ENCODE measurements around the gene SCFD2.
A peak's percentile ranks its signal among the peaks of the same experiment; 100 is the strongest.

Gene SCFD2

GRCh38 chr4:52911684-52912294, 454.1 kb downstream of the SCFD2 start:
- peak; percentile 61 for DNase-seq

GRCh38 chr4:52910115-52910514, 455.7 kb downstream of the SCFD2 start:
- no peak for DNase-seq

GRCh38 chr4:52907510-52907909, 458.4 kb downstream of the SCFD2 start:
- no peak for DNase-seq

- DNase-seq, result no peak
Measured at GRCh38 chr4:52904421-52904820, 461.4 kb downstream of the SCFD2 start.

GRCh38 chr4:52903273-52903672, 462.6 kb downstream of the SCFD2 start:
- no peak for DNase-seq

GRCh38 chr4:52894443-52894842, 471.4 kb downstream of the SCFD2 start:
- no peak for DNase-seq

GRCh38 chr4:52892880-52893279, 473.0 kb downstream of the SCFD2 start:
- no peak for DNase-seq

GRCh38 chr4:52891743-52892142, 474.1 kb downstream of the SCFD2 start:
- no peak for DNase-seq

- no peak for DNase-seq
Measured at GRCh38 chr4:52890521-52890791, 475.4 kb downstream of the SCFD2 start.

- no peak for DNase-seq
Measured at GRCh38 chr4:52889778-52890520, 475.9 kb downstream of the SCFD2 start.

GRCh38 chr4:52889354-52889753, 476.5 kb downstream of the SCFD2 start:
- no peak for DNase-seq

GRCh38 chr4:52884994-52885393, 480.9 kb downstream of the SCFD2 start:
- no peak for DNase-seq

- DNase-seq, result no peak
Measured at GRCh38 chr4:52883707-52884669, 481.9 kb downstream of the SCFD2 start.

- DNase-seq, result no peak
Measured at GRCh38 chr4:52883183-52883621, 482.7 kb downstream of the SCFD2 start.

- DNase-seq, result no peak
Measured at GRCh38 chr4:52880994-52881393, 484.9 kb downstream of the SCFD2 start.

- DNase-seq, result no peak
Measured at GRCh38 chr4:52879471-52879870, 486.4 kb downstream of the SCFD2 start.

- no peak for DNase-seq
Measured at GRCh38 chr4:52877694-52878093, 488.2 kb downstream of the SCFD2 start.

GRCh38 chr4:52877036-52877435, 488.8 kb downstream of the SCFD2 start:
- DNase-seq, result no peak

GRCh38 chr4:52876069-52876468, 489.8 kb downstream of the SCFD2 start:
- DNase-seq, result no peak

GRCh38 chr4:52874948-52875347, 490.9 kb downstream of the SCFD2 start:
- no peak for DNase-seq

- no peak for DNase-seq
Measured at GRCh38 chr4:52873861-52874343, 492.0 kb downstream of the SCFD2 start.

- DNase-seq, result no peak
Measured at GRCh38 chr4:52873191-52873590, 492.7 kb downstream of the SCFD2 start.

GRCh38 chr4:52870225-52870624, 495.6 kb downstream of the SCFD2 start:
- no peak for DNase-seq

GRCh38 chr4:52869656-52870055, 496.2 kb downstream of the SCFD2 start:
- no peak for DNase-seq
